Type B pancreatic cell (in vitro differentiated cells): ENCODE data around the gene KITLG. TPM values are rescaled to one million over a fixed set of nuclear protein-coding genes. Genes with fewer than 3 reads are reported as not detected.

Source experiments
- DNase-seq: peaks from one replicate; pipeline ENCODE4 v3.0.0; 2021; ENCODE audit warnings: mixed read lengths; ENCODE audit not compliant: unreplicated experiment; ENCODE audit errors: extremely low spot score
- H3K27ac Mint-ChIP-seq: 2 replicates; pipeline ENCODE4 v1.8.0; 2021; ENCODE audit warnings: mild to moderate bottlenecking, mixed read lengths
- H3K27me3 Mint-ChIP-seq: 2 replicates; pipeline ENCODE4 v1.8.0; 2021; ENCODE audit warnings: mixed read lengths
- H3K36me3 Mint-ChIP-seq: 2 replicates; pipeline ENCODE4 v1.8.0; 2021; ENCODE audit warnings: mixed read lengths
- H3K4me1 Mint-ChIP-seq: one replicate; pipeline ENCODE4 v1.8.0; 2021; ENCODE audit warnings: mixed read lengths; ENCODE audit not compliant: unreplicated experiment
- H3K4me3 Mint-ChIP-seq: 2 replicates; pipeline ENCODE4 v1.8.0; 2021; ENCODE audit warnings: mild to moderate bottlenecking, mixed read lengths
- H3K9me3 Mint-ChIP-seq: 2 replicates; pipeline ENCODE4 v1.8.0; 2021; ENCODE audit warnings: mixed read lengths
- CTCF ChIP-seq: fragments of 200-600 bp; sonication (generic); conservative IDR thresholded peaks from 2 replicates; pipeline ENCODE4 v1.5.0; 2021; ENCODE audit warnings: antibody characterized with exemption, mild to moderate bottlenecking
- total RNA-seq: library from RNA; stranded (reverse); gene quantifications from 2 replicates; pipeline ENCODE4 v1.2.1, GENCODE V29; 2021; ENCODE audit warnings: low replicate concordance

Gene KITLG
- total RNA-seq, 1 donor from 2014 or later, result 35.6 TPM

GRCh38 chr12:88507270-88507669, 73.0 kb downstream of the KITLG start:
- Mint-ChIP-seq H3K27me3 (no peaks in the 10 kb centered on the region), H3K9me3 (no peaks in the 10 kb centered on the region), H3K27ac (no peak overlapping the region), H3K36me3 (peaks cover 17% of the 10 kb centered on the region), H3K4me3 (no peak overlapping the region), H3K4me1 (no peaks in the 10 kb centered on the region)
- no peak for TF ChIP-seq CTCF
- DNase-seq, result no peak

- no peaks in the 10 kb centered on the region for H3K4me1 Mint-ChIP-seq
- no peak overlapping the region for H3K27ac Mint-ChIP-seq
- H3K27me3 Mint-ChIP-seq, result no peaks in the 10 kb centered on the region
- no peak for TF ChIP-seq CTCF
- DNase-seq, result no peak
- H3K9me3 Mint-ChIP-seq, result no peaks in the 10 kb centered on the region
- H3K36me3 Mint-ChIP-seq, result peaks cover 15% of the 10 kb centered on the region
- H3K4me3 Mint-ChIP-seq, result no peak overlapping the region
These were observed 74.6 kb downstream of the KITLG start for GRCh38 chr12:88505696-88506095.

- no peak for TF ChIP-seq CTCF
- no peak overlapping the region for H3K4me3 Mint-ChIP-seq
- peaks cover 20% of the 10 kb centered on the region for H3K36me3 Mint-ChIP-seq
- no peaks in the 10 kb centered on the region for H3K4me1 Mint-ChIP-seq
- no peaks in the 10 kb centered on the region for H3K9me3 Mint-ChIP-seq
- no peak for DNase-seq
- H3K27me3 Mint-ChIP-seq, result no peaks in the 10 kb centered on the region
- no peak overlapping the region for H3K27ac Mint-ChIP-seq
These were observed 77.0 kb downstream of the KITLG start for GRCh38 chr12:88503281-88503703.

- no peak for TF ChIP-seq CTCF
- H3K27me3 Mint-ChIP-seq, result no peaks in the 10 kb centered on the region
- H3K9me3 Mint-ChIP-seq, result no peaks in the 10 kb centered on the region
- no peak for DNase-seq
- H3K4me3 Mint-ChIP-seq, result no peak overlapping the region
- H3K36me3 Mint-ChIP-seq, result peaks cover 20% of the 10 kb centered on the region
- H3K4me1 Mint-ChIP-seq, result no peaks in the 10 kb centered on the region
- H3K27ac Mint-ChIP-seq, result no peak overlapping the region
These were observed 78.0 kb downstream of the KITLG start for GRCh38 chr12:88501972-88502938.

GRCh38 chr12:88496891-88497371, 83.3 kb downstream of the KITLG start:
- DNase-seq, result no peak
- Mint-ChIP-seq H3K4me3 (no peak overlapping the region), H3K4me1 (no peaks in the 10 kb centered on the region), H3K27me3 (no peaks in the 10 kb centered on the region), H3K27ac (no peak overlapping the region), H3K36me3 (peaks cover 9% of the 10 kb centered on the region), H3K9me3 (no peaks in the 10 kb centered on the region)
- TF ChIP-seq CTCF, result no peak
